Stimulated activated CD8-positive, alpha-beta memory T cell treated with anti-CD3 and anti-CD28 coated beads, Interleukin-4, amount 100 ng/mL, for 24 hours (primary cell): ENCODE results near the gene TMEM167A.

Experiments used
- DNase-seq: peaks from one replicate; pipeline ENCODE4 v3.0.0-alpha.2; 2020; ENCODE audit warnings: low read depth

The TMEM167A gene

DNA sequence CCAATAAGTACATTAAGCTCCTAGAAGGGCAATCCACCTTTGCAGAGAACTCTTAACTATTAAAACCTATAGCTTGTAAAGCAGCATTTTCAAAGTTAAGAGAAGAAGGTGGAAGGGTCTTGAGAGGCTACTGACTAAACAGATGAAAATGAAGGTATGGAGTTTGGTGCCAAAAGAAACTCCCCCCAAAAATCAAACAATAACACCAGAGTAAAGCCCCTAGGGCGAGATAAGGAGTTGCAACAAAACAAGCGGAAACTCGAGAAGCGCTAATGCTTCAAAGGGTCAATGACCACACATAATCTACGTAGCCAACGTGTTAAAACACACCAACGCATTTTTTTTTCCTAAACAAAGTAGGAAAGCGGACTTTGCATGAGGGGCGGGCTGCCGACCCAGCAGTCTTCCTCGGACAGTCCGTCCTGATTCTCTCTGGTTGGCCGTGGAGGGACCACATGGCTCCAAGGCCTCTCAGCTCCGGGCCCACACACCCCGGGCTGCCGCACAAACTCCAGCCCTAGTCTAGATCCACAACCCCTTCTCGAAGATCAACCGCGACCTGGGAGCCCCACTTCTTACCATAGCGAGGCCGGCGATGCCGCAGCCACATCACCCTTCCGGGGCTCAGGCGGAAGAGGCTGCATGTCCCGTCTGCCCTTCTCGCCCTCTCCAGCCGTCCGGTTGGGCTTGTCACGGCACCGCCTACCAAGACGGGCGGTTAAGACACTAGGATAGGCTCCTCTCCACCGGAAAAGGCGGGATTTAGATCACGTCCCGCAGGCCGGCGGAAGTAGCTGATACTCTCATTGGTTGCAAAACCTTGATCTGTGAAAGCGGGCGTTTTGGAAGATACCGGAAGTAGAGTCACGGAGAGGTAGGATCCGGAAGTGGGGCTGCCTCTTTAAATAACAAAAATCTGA lies at the start of gene TMEM167A, which contains the start of gene XRCC4:
Gene TMEM167A, minus strand, starts transcription at position 653 of the 920 bp plus-strand sequence. Its CDS starts 71 bp downstream, at position 582.
Gene XRCC4, plus strand, starts transcription at position 806 of the 920 bp plus-strand sequence. CDS start 27,373 bp downstream, outside the sequence.
- peak; percentile 90 for DNase-seq

GRCh38 chr5:83126501-83126900 lies 49.3 kb upstream of the TMEM167A start:
- DNase-seq: no peak

DNA sequence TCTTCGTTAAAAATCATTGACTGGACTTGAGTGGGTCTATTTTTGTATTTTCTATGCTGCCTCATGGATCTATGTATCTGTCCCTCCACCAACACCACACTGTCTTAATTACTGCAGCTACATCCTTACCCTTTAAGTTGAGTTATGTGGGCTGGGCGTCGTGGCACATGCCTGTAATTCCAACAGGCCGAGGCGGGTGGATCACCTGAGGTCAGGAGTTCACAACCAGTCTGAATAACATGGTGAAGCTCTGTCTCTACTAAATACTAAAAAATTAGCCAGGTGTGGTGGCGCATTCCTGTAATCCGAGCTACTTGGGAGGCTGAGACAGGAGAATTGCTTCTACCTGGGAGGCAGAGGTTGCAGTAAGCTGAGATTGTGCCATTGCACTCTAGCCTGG lies 48.4 kb upstream of the TMEM167A start:
- no peak for DNase-seq

GRCh38 chr5:83124593-83124992 lies 47.4 kb upstream of the TMEM167A start:
- DNase-seq: no peak

GRCh38 chr5:83118976-83119375 lies 41.8 kb upstream of the TMEM167A start:
- DNase-seq: no peak

- DNase-seq: no peak
These were observed 41.3 kb upstream of the TMEM167A start for GRCh38 chr5:83118471-83118870.

DNA sequence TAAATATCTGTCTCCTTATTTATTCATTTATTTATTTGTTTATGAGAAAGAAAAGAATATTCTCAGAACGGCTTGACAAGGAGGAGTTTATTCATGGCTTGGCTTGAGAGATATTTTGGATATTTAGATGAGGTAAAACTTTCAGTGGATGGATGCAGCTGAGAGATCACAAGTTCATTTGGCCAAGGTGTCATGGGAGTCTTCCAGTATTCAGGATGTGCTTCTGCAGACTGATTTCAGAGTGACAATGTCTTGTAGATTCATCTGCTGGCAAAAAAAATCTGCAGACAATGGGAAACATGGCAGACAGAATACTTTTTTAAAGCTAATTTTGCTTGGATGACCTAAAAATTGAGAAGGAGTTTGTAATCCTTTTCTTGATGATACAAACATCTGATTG lies 38.6 kb upstream of the TMEM167A start:
- no peak for DNase-seq

DNA sequence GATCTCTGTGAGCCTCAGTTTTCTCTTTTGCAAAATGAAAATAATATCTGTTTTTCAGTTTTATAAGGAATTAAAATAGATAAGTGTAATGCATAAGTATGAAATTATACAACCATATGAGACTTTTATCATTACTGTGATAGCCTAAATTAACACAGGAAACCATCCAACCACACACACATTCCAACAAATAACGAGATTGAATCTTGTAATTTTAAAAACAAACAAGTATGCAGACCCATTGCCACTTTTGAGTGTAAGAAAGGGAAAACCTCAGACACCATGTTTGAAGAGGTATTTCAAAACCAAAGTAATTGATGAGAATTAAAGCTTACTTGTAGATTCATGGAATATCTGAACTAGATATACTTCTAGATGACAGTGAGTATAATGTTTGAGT lies 32.2 kb upstream of the TMEM167A start:
- no peak for DNase-seq

- DNase-seq: no peak
These were observed 30.7 kb upstream of the TMEM167A start for GRCh38 chr5:83107692-83108420.

DNA sequence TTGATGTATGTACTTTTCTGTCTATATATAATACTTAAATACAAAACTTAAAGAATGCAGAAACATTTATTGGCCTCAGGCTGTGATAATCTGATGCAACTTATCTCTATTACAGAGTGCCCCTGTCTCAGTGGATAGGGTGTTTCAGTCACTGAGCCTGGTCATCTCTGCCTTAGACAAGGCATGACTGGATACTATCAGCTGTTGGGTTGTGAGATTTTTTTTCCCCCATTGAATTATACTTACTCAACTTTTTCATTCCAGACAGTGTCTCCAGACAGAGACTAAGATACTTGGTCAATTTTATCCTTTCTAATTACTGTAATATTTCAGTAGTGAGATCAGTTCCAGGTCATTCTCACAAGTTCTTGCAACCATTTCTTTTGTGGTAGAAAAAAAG lies 26.8 kb upstream of the TMEM167A start:
- DNase-seq: no peak

GRCh38 chr5:83102364-83102980 lies 25.3 kb upstream of the TMEM167A start:
- DNase-seq: no peak

GRCh38 chr5:83101514-83101913 lies 24.3 kb upstream of the TMEM167A start:
- no peak for DNase-seq

GRCh38 chr5:83099445-83099844 lies 22.3 kb upstream of the TMEM167A start:
- DNase-seq: no peak

DNA sequence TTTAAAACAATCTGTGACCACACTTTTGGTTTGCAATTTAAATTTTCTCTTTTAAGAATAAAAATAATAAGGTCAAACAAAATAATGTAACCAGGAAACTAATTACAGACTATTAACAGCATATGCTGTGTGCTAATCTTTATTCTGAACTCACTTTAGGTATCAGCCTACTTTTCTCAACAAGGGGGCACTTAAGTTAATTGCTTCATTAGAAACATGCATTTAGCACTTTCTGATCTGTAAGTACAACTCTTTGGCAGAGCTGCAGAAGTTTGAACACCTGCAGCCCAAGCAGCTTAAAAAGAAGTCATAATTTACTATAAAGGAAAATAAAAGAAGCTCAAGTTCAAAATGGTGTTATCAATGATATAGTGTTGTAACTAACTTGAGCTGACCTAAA lies 21.8 kb upstream of the TMEM167A start:
- DNase-seq: no peak

- DNase-seq: no peak
These were observed 20.6 kb upstream of the TMEM167A start for GRCh38 chr5:83097689-83098231.

DNA sequence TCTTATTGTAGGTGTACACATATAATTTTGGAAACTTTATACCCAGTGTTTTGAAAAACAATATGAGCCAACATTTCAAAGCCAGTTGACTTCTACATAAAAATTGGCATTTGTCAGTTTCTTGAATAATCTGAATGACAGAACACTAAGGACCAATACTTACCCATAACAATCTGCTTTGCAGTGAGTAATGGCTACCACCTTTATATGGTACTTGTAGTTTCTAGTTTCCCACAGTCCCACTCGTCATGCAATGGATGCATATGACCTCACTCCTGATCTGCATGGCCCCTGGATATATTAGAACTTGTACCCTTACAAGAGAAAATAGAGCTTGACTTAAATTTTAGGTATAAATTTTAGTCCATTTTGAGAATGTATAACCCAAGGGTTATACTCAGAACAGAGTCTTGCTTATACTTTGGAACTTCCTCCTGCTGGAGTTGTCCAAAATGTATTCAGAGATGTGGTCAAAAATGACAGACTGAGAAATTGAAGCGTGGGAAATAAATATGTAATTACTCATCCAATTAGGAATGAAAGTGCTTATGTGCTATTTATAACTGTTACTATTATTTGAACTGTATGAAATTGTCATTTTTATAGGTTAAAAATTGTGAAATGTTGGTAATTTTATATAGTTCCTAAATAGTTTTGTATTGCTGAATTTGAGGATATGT lies 19.6 kb upstream of the TMEM167A start:
- DNase-seq: no peak

DNA sequence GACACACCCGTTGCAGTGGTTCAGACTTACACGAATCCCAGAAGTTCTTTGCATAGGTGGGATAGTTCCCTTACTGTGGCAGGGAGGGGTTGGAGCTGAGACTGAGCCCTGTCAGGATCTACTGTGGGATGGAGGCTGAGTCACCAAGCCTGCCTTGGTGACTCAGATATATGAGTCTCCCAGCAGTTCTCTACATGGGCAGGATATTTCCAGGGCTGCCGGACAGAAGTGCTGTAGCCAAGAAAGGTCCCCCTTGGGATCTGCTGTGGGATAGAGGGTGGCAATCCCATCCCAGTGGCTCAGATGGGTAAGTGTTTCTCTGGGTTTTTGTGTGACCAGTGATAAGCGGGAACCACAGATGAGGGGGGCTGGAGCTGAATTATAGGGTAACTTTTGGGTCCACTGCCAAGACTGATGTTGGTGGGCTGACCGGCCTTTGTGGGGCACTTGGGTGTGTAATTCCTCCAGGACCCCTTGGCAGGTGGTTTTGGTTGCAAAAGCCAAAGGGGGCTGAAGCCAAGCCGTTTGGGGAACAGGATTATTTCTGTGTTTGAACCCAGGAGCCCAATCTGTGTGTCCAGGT lies 18.9 kb upstream of the TMEM167A start:
- no peak for DNase-seq

GRCh38 chr5:83095163-83095956 lies 18.2 kb upstream of the TMEM167A start:
- no peak for DNase-seq

DNA sequence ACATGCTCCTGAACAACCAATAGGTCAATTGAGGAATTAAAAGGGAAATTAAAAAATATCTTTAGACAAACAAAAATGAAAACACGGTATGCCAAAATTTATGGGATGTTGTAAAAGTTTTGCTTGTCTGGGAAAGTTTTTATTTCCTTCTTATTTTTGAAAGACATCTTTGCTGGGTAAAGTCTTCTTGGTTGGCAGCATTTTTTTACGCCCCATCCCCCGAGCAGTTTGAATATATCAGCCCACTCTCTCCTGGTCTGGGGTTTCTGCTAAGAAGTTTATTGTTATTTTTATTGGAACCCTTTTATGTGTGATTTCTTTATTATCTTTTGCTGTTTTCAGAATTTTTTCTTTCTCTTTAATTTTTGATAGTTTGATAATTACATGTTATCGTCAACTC lies 16.5 kb upstream of the TMEM167A start:
- no peak for DNase-seq

DNA sequence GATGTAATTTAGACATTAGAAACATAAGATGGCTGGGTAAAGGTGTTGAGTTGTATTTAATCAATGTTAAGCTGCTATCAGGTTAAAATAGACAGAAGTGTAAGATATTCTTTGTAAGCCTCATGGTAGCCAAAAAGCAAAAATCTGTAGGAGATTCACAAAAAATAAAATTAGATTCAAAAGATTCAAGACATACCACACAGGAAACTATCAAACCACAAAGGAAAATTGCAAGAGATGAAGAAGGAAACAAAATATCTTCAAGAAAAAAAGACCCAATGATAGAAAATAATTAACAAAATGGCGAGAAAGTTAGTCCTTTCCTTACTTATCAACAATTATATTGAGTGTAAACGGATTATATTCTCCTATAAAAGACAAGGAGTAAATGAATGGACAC lies 15.4 kb upstream of the TMEM167A start:
- DNase-seq: no peak

DNA sequence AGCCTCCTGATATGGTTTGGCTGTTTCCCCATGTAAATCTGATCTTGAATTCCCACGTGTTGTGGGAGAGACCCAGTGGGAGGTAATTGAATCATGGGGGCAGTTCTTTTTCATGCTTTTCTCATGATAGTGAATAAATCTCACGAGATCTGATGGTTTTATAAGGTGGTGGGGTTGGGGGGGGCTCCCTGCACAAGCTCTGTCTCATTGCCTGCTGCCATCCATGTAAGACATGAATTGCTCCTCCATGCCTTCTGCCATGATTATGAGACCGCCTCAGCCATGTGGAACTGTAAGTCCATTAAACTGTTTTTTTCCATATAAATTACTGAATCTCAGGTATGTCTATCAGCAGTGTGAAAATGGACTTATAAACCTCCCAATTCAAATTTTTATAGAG lies 13.0 kb upstream of the TMEM167A start:
- DNase-seq: no peak
